ENCODE results near the gene CXCL13.

CXCL13 gene

GRCh38 chr4:77595364-77595973, 10.2 kb upstream of the CXCL13 start:
- Histone ChIP-seq H3K27ac (ENCODE audit: low read depth, low read length) (no peak overlapping the region), H2AFZ (ENCODE audit: low read depth, low read length, severe bottlenecking) (no peak overlapping the region), H3K9me2 (replicated peaks; ENCODE audit: insufficient read depth, low read length) (no peaks in the 10 kb centered on the region), H3K9me3 (ENCODE audit: insufficient read depth, low read length) (no peaks in the 10 kb centered on the region), H3F3A (ENCODE audit: insufficient read depth) (no peaks in the 10 kb centered on the region), H3K9ac (ENCODE audit: low read length) (no peak overlapping the region), H3K36me3 (ENCODE audit: low read length) (no peaks in the 10 kb centered on the region), H3K4me2 (ENCODE audit: low read depth, low read length, poor library complexity, severe bottlenecking) (no peak overlapping the region), H3K27me3 (ENCODE audit: low read length) (no peaks in the 10 kb centered on the region), H3K79me2 (ENCODE audit: insufficient read depth, low read length) (no peaks in the 10 kb centered on the region), H4K20me1 (ENCODE audit: low read depth, low read length) (no peaks in the 10 kb centered on the region), H3K4me3 (ENCODE audit: insufficient read depth, low read length, poor library complexity, severe bottlenecking) (no peak overlapping the region)
- TF ChIP-seq CTCF (IDR thresholded peaks at IDR 0.05; ENCODE audit: insufficient read depth, low read length, poor library complexity, severe bottlenecking) (no peak), EZH2phosphoT487 (conservative IDR thresholded peaks at IDR 0.05; ENCODE audit: low read length) (no peak)

- Histone ChIP-seq H3K9ac (ENCODE audit: low read length) (no peak overlapping the region), H3K4me2 (ENCODE audit: low read depth, low read length, poor library complexity, severe bottlenecking) (no peak overlapping the region), H3K27ac (ENCODE audit: low read depth, low read length) (no peak overlapping the region), H3F3A (ENCODE audit: insufficient read depth) (no peaks in the 10 kb centered on the region), H4K20me1 (ENCODE audit: low read depth, low read length) (no peaks in the 10 kb centered on the region), H3K79me2 (ENCODE audit: insufficient read depth, low read length) (no peaks in the 10 kb centered on the region), H3K27me3 (ENCODE audit: low read length) (no peaks in the 10 kb centered on the region), H3K36me3 (ENCODE audit: low read length) (no peaks in the 10 kb centered on the region), H3K9me3 (ENCODE audit: insufficient read depth, low read length) (no peaks in the 10 kb centered on the region), H3K4me3 (ENCODE audit: insufficient read depth, low read length, poor library complexity, severe bottlenecking) (no peak overlapping the region), H3K9me2 (replicated peaks; ENCODE audit: insufficient read depth, low read length) (no peaks in the 10 kb centered on the region), H2AFZ (ENCODE audit: low read depth, low read length, severe bottlenecking) (no peak overlapping the region)
- TF ChIP-seq EZH2phosphoT487 (conservative IDR thresholded peaks at IDR 0.05; ENCODE audit: low read length), result no peak
- TF ChIP-seq CTCF (IDR thresholded peaks at IDR 0.05; ENCODE audit: insufficient read depth, low read length, poor library complexity, severe bottlenecking), result no peak
These were observed 6.2 kb upstream of the CXCL13 start for GRCh38 chr4:77599378-77599777.

GRCh38 chr4:77600521-77601451, 4.8 kb upstream of the CXCL13 start:
- Histone ChIP-seq H3K9me3 (ENCODE audit: insufficient read depth, low read length) (no peaks in the 10 kb centered on the region), H3K4me3 (ENCODE audit: insufficient read depth, low read length, poor library complexity, severe bottlenecking) (no peak overlapping the region), H3K4me2 (ENCODE audit: low read depth, low read length, poor library complexity, severe bottlenecking) (no peak overlapping the region), H3K79me2 (ENCODE audit: insufficient read depth, low read length) (no peaks in the 10 kb centered on the region), H3K27ac (ENCODE audit: low read depth, low read length) (no peak overlapping the region), H3F3A (ENCODE audit: insufficient read depth) (no peaks in the 10 kb centered on the region), H4K20me1 (ENCODE audit: low read depth, low read length) (no peaks in the 10 kb centered on the region), H3K36me3 (ENCODE audit: low read length) (no peaks in the 10 kb centered on the region), H3K9me2 (replicated peaks; ENCODE audit: insufficient read depth, low read length) (no peaks in the 10 kb centered on the region), H2AFZ (ENCODE audit: low read depth, low read length, severe bottlenecking) (no peak overlapping the region), H3K27me3 (ENCODE audit: low read length) (no peaks in the 10 kb centered on the region), H3K9ac (ENCODE audit: low read length) (no peak overlapping the region)
- TF ChIP-seq CTCF (IDR thresholded peaks at IDR 0.05; ENCODE audit: insufficient read depth, low read length, poor library complexity, severe bottlenecking) (peak; percentile 41), EZH2phosphoT487 (conservative IDR thresholded peaks at IDR 0.05; ENCODE audit: low read length) (no peak)
